B cell (primary cell): Measurements from ENCODE around the gene OR2M7. TPM values are rescaled to one million over a fixed set of nuclear protein-coding genes. Genes with fewer than 3 reads are reported as not detected.

Experiments
- ATAC-seq: fragments of 200-7000 bp; cut with Tn5 transposase; one replicate; pipeline ENCODE4 v1.10.0; 2021; ENCODE audit warnings: low read depth, mild to moderate bottlenecking, moderate number of reproducible peaks, moderate library complexity
- CTCF ChIA-PET: fragments of 350-600 bp; sonication (Branson Sonifier 250); formaldehyde crosslinking; loops from one replicate; lab custom pipeline; 2021; ENCODE audit warnings: antibody characterized with exemption, inconsistent platforms; lab: Charles Lee
- POLR2A ChIA-PET: fragments of 350-600 bp; sonication (Branson Sonifier 250); formaldehyde crosslinking; loops from one replicate; lab custom pipeline; 2021; ENCODE audit warnings: antibody characterized with exemption; lab: Charles Lee
- DNase-seq: peaks from one replicate; pipeline ENCODE4 v3.0.0; 2013
- H2AFZ ChIP-seq: 2 replicates; pipeline ENCODE4 v1.6.1; 2012; ENCODE audit warnings: mild to moderate bottlenecking, low read depth, low read length; ENCODE audit not compliant: insufficient read depth, poor library complexity, severe bottlenecking
- H3K27ac ChIP-seq, 2 donors: 1 replicate in 1 of 2; 2 replicates in 1 of 2; pipeline ENCODE4 v1.5.1; 2012 to 2013; ENCODE audit warnings: low read length in 2 of 2, mild to moderate bottlenecking in 2 of 2, moderate library complexity in 1 of 2
- H3K27me3 ChIP-seq, 4 experiments: fragments of 200-600 bp in 1 of 4; sonication (generic) in 1 of 4; replicated peaks in 1 of 4; 1 replicate in 2 of 4; 2 replicates in 2 of 4; pipeline versions ENCODE4 v1.6.1 to v1.7.0; 2013 to 2016; ENCODE audit warnings: low read length in 3 of 4, mild to moderate bottlenecking in 2 of 4, mixed read lengths in 1 of 4, moderate library complexity in 1 of 4; ENCODE audit not compliant: insufficient read depth in 4 of 4, control insufficient read depth in 3 of 4; ENCODE audit errors: control extremely low read depth in 1 of 4
- H3K36me3 ChIP-seq, 2 experiments: replicated peaks in 1 of 2; 1 replicate in 1 of 2; 2 replicates in 1 of 2; pipeline versions ENCODE4 v1.6.1 to v1.7.1; 2013; ENCODE audit warnings: low read length in 1 of 2; ENCODE audit not compliant: insufficient read depth in 2 of 2, control insufficient read depth in 1 of 2; ENCODE audit errors: control extremely low read depth in 1 of 2, extremely low read depth in 1 of 2
- H3K4me1 ChIP-seq, 2 donors: fragments of 200-600 bp in 1 of 2; sonication (generic) in 1 of 2; 1 replicate in 1 of 2; 2 replicates in 1 of 2; pipeline versions ENCODE4 v1.5.1 to v1.6.1; 2013 to 2017; ENCODE audit warnings: low read length in 2 of 2; ENCODE audit not compliant: control insufficient read depth in 2 of 2, insufficient read depth in 2 of 2
- H3K4me2 ChIP-seq: replicated peaks from 2 replicates; pipeline ENCODE3; 2012; ENCODE audit warnings: mild to moderate bottlenecking, low read depth, low read length; ENCODE audit not compliant: poor library complexity, severe bottlenecking
- H3K4me3 ChIP-seq, 5 experiments: fragments of 200-600 bp in 1 of 5; sonication (generic) in 1 of 5; 1 replicate in 3 of 5; 2 replicates in 2 of 5; pipeline versions ENCODE4 v1.5.1 to v1.7.0; 2011 to 2016; ENCODE audit warnings: low read length in 4 of 5, mild to moderate bottlenecking in 4 of 5, low read depth in 2 of 5, control low read depth in 1 of 5, moderate library complexity in 1 of 5; ENCODE audit not compliant: insufficient read depth in 1 of 5; ENCODE audit errors: control extremely low read depth in 1 of 5, extremely low read depth in 1 of 5
- H3K79me2 ChIP-seq: fragments of 200-600 bp; sonication (generic); one replicate; pipeline ENCODE4 v1.6.0; 2016; ENCODE audit warnings: low read length; ENCODE audit not compliant: control insufficient read depth, insufficient read depth
- H3K9ac ChIP-seq: fragments of 200-600 bp; sonication (generic); 2 replicates; pipeline ENCODE4 v1.6.1; 2017; ENCODE audit warnings: mild to moderate bottlenecking, low read length, moderate library complexity
- H3K9me3 ChIP-seq, 3 donors: one replicate each; pipeline versions ENCODE4 v1.6.1 to v1.7.1; 2013; ENCODE audit warnings: low read length in 2 of 3; ENCODE audit not compliant: control insufficient read depth in 2 of 3, insufficient read depth in 1 of 3; ENCODE audit errors: control extremely low read depth in 1 of 3
- H4K20me1 ChIP-seq: 2 replicates; pipeline ENCODE4 v1.6.0; 2012; ENCODE audit warnings: mild to moderate bottlenecking, low read length; ENCODE audit not compliant: insufficient read depth, control insufficient read depth, poor library complexity, severe bottlenecking
- H3K27ac Mint-ChIP-seq: one replicate; pipeline ENCODE4 v1.8.0; 2021; ENCODE audit warnings: mixed read lengths
- H3K27me3 Mint-ChIP-seq: one replicate; pipeline ENCODE4 v1.8.0; 2021; ENCODE audit warnings: mixed read lengths
- H3K4me1 Mint-ChIP-seq: one replicate; pipeline ENCODE4 v1.8.0; 2021; ENCODE audit warnings: mixed read lengths
- H3K4me3 Mint-ChIP-seq: one replicate; pipeline ENCODE4 v1.8.0; 2021; ENCODE audit warnings: mixed read lengths
- H3K9me3 Mint-ChIP-seq: one replicate; pipeline ENCODE4 v1.8.0; 2022; ENCODE audit warnings: mixed read lengths; ENCODE audit not compliant: insufficient read depth
- EZH2 ChIP-seq: IDR thresholded peaks from 2 replicates; pipeline ENCODE4 v1.6.1; 2012; ENCODE audit warnings: borderline replicate concordance, low read depth, mild to moderate bottlenecking, moderate library complexity, low read length; ENCODE audit not compliant: insufficient read depth, poor library complexity, severe bottlenecking
- WGBS: methylation state at CpG from one replicate; pipeline ENCODE4 v1.1.5; 2013; ENCODE audit warnings: missing lambda C conversion rate; ENCODE audit not compliant: insufficient coverage; 5-methylcytosine and 5-hydroxymethylcytosine counted together
- intact Hi-C: fragments of 100-400 bp; cut with micrococcal nuclease; formaldehyde crosslinking; loops from one replicate; pipeline ENCODE4 v1.10.0; 2022
- polyA minus RNA-seq: library from RNA; depleted of rRNA, polyadenylated mRNA; stranded (reverse); fragments of >200 nt; gene quantifications from 2 replicates; pipeline ENCODE4 v1.2.3, GENCODE V29; 2012
- polyA plus RNA-seq: library from polyadenylated mRNA; depleted of rRNA; stranded (reverse); fragments of >200 nt; gene quantifications from 2 replicates; pipeline ENCODE4 v1.2.3, GENCODE V29; 2012
- total RNA-seq, 2 donors: library from RNA; stranded (reverse); fragments of 120-200 nt in 1 of 2; gene quantifications; 1 replicate in 1 of 2; 2 replicates in 1 of 2; pipeline versions ENCODE4 v1.2.3 to v1.2.4, GENCODE V29; 2013 to 2022
- TF ChIP-seq, protein P1 (sequence below): fragments of 200-600 bp; IDR thresholded peaks from one replicate; pipeline ENCODE4 v1.8.0; 2022; ENCODE audit warnings: antibody characterized with exemption, mild to moderate bottlenecking

Gene OR2M7, protein sequence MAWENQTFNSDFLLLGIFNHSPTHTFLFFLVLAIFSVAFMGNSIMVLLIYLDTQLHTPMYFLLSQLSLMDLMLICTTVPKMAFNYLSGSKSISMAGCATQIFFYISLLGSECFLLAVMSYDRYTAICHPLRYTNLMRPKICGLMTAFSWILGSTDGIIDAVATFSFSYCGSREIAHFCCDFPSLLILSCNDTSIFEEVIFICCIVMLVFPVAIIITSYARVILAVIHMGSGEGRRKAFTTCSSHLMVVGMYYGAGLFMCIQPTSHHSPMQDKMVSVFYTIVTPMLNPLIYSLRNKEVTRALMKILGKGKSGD
- total RNA-seq (not detected in 2 replicates), polyA plus RNA-seq (not detected in 2 replicates), polyA minus RNA-seq (not detected in 2 replicates)
- not detected for total RNA-seq (2013)

DNA sequence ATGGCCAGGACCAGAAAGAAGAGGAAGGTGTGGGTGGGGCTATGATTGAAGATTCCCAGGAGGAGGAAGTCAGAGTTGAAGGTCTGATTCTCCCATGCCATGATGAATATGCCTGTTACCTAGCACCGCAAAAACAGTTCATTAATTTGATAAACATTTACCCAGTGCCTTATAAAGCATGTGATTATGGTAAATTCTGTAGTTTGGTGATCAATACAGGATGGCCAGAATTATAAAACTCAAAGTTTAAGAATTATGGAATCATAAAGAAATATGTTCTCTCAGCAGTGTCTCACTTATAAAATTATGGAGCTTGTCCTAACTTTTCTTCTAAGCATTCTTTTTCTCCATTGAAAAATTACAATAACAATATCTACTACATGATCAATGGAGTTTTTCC is at the start of gene OR2M7:
OR2M7 (minus strand) TSS at position 101 of the 400 bp plus-strand sequence; CDS start at position 101, 0 bp downstream.
- no peaks in the 10 kb centered on the region for H3K9me3 ChIP-seq
- TF ChIP-seq EZH2: no peak
- TF ChIP-seq, protein P1, sequence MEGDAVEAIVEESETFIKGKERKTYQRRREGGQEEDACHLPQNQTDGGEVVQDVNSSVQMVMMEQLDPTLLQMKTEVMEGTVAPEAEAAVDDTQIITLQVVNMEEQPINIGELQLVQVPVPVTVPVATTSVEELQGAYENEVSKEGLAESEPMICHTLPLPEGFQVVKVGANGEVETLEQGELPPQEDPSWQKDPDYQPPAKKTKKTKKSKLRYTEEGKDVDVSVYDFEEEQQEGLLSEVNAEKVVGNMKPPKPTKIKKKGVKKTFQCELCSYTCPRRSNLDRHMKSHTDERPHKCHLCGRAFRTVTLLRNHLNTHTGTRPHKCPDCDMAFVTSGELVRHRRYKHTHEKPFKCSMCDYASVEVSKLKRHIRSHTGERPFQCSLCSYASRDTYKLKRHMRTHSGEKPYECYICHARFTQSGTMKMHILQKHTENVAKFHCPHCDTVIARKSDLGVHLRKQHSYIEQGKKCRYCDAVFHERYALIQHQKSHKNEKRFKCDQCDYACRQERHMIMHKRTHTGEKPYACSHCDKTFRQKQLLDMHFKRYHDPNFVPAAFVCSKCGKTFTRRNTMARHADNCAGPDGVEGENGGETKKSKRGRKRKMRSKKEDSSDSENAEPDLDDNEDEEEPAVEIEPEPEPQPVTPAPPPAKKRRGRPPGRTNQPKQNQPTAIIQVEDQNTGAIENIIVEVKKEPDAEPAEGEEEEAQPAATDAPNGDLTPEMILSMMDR: no peak
- no peaks in the 10 kb centered on the region for H3K79me2 ChIP-seq
- no peak within 1 kb of the TSS for H3K27ac ChIP-seq
- H3K4me2 ChIP-seq: no peak within 1 kb of the TSS
- H3K4me1 ChIP-seq: no peaks in the 10 kb centered on the region
- H3K27me3 ChIP-seq: no peaks in the 10 kb centered on the region
- Mint-ChIP-seq H3K9me3 (no peaks in the 10 kb centered on the region), H3K27me3 (peaks cover 6% of the 10 kb centered on the region), H3K27ac (no peak within 1 kb of the TSS), H3K4me3 (no peak within 1 kb of the TSS), H3K4me1 (no peaks in the 10 kb centered on the region)
- H3K4me3 ChIP-seq: no peak within 1 kb of the TSS
- no peak for ATAC-seq
- WGBS: no CpG with 5 or more reads among the region's 1 CpG
- H3K36me3 ChIP-seq: no peaks in the 10 kb centered on the region
- H4K20me1 ChIP-seq: no peaks in the 10 kb centered on the region
- no peak for DNase-seq
- CTCF ChIA-PET: no interaction called here
- no peak within 1 kb of the TSS for H3K9ac ChIP-seq
- H2AFZ ChIP-seq: no peak within 1 kb of the TSS
- POLR2A ChIA-PET: no interaction called here
- intact Hi-C loops: no loop called here

DNA sequence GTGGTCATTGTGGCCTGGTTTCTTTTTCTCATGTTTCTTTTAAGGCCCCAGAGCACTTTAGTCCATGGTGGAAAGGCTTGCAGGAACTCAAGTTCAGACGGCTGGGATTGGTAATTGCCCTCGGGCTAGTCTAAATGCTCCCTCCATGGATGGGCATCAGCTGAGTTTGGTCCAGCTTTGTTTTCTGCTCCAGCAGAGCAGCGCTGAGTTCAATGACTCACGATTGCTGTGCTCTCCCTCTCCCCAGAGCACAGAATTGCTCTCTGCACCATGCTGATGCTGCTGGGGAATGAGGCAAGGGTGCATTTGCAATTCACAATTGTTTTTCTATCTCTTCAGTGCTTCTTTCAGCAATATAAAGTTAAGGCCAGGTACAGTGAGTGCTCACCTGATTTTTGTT is 49.4 kb upstream of the OR2M7 start:
- Histone ChIP-seq H3K4me1 (no peaks in the 10 kb centered on the region), H3K79me2 (no peaks in the 10 kb centered on the region), H3K9me3 (no peaks in the 10 kb centered on the region), H3K36me3 (no peaks in the 10 kb centered on the region), H3K27me3 (no peaks in the 10 kb centered on the region), H4K20me1 (no peaks in the 10 kb centered on the region), H3K4me2 (no peak overlapping the region), H3K27ac (no peak overlapping the region), H2AFZ (no peak overlapping the region), H3K4me3 (no peak overlapping the region), H3K9ac (no peak overlapping the region)
- H3K9me3 Mint-ChIP-seq: no peaks in the 10 kb centered on the region
- no peak overlapping the region for H3K4me3 Mint-ChIP-seq
- intact Hi-C loops: no loop called here
- peaks cover 13% of the 10 kb centered on the region for H3K27me3 Mint-ChIP-seq
- no peaks in the 10 kb centered on the region for H3K4me1 Mint-ChIP-seq
- no peak overlapping the region for H3K27ac Mint-ChIP-seq
- ChIA-PET POLR2A (no interaction called here), CTCF (no interaction called here)
- ATAC-seq: no peak
- DNase-seq: no peak
- WGBS: 90% methylated on average over 4 of the region's 4 CpGs
- TF ChIP-seq, protein P1: no peak
- no peak for TF ChIP-seq EZH2
